H1 (cell line): ENCODE measurements around the gene KLC4. TPM values are rescaled to one million over a fixed set of nuclear protein-coding genes. Genes with fewer than 3 reads are reported as not detected.

Experiments used
- CTCF ChIA-PET: fragments of 300-600 bp; sonication (Branson Sonifier 250); formaldehyde crosslinking; loops from one replicate; lab custom pipeline; 2021; ENCODE audit not compliant: partially characterized antibody; lab: Charles Lee
- POLR2A ChIA-PET: fragments of 300-600 bp; sonication (Branson Sonifier 250); formaldehyde crosslinking; loops from one replicate; lab custom pipeline; 2021; ENCODE audit warnings: inconsistent platforms; ENCODE audit not compliant: partially characterized antibody; lab: Charles Lee
- DNase-seq, 2 experiments: peaks; one replicate each; pipeline versions ENCODE4 v3.0.0 to v3.0.0-alpha.2; 2010 to 2022; ENCODE audit warnings: low spot score in 2 of 2, low read depth in 1 of 2, mixed read lengths in 1 of 2
- FAIRE-seq: peaks from 2 replicates; lab custom pipeline; 2011; peaks lifted over from hg19 to GRCh38; lab: Jason Lieb, UNC
- H2AFZ ChIP-seq: 2 replicates; pipeline ENCODE4 v1.8.1; 2012; ENCODE audit warnings: low read length, inconsistent platforms
- H2AK5ac ChIP-seq: 2 replicates; pipeline ENCODE4 v1.6.1; 2013; ENCODE audit warnings: low read depth, low read length
- H2BK120ac ChIP-seq: replicated peaks from 2 replicates; pipeline ENCODE3; 2013; ENCODE audit warnings: low read depth, low read length, inconsistent platforms
- H2BK12ac ChIP-seq: 2 replicates; pipeline ENCODE4 v1.6.1; 2013; ENCODE audit warnings: low read depth, low read length
- H2BK15ac ChIP-seq: 2 replicates; pipeline ENCODE4 v1.6.1; 2013; ENCODE audit warnings: low read length
- H2BK20ac ChIP-seq: 2 replicates; pipeline ENCODE4 v1.6.1; 2013; ENCODE audit warnings: low read length
- H2BK5ac ChIP-seq: 2 replicates; pipeline ENCODE4 v1.6.1; 2013; ENCODE audit warnings: low read depth, low read length
- H3K14ac ChIP-seq: 2 replicates; pipeline ENCODE4 v1.6.1; 2013; ENCODE audit warnings: inconsistent platforms; ENCODE audit not compliant: insufficient read length
- H3K18ac ChIP-seq: 2 replicates; pipeline ENCODE4 v1.6.1; 2013; ENCODE audit warnings: low read length; ENCODE audit errors: extremely low read depth
- H3K23ac ChIP-seq: 2 replicates; pipeline ENCODE4 v1.6.1; 2013; ENCODE audit warnings: inconsistent platforms; ENCODE audit not compliant: insufficient read length
- H3K23me2 ChIP-seq: 2 replicates; pipeline ENCODE4 v1.6.1; 2013; ENCODE audit warnings: low read depth, low read length
- H3K27ac ChIP-seq: 2 replicates; pipeline ENCODE4 v1.6.1; 2011; ENCODE audit warnings: low read depth, low read length, inconsistent platforms
- H3K27me3 ChIP-seq, 4 experiments: replicated peaks in 1 of 4; 1 replicate in 1 of 4; 2 replicates in 3 of 4; pipeline versions ENCODE4 v1.6.1 to v1.8.1; 2011 to 2013; ENCODE audit warnings: low read length in 3 of 4, mild to moderate bottlenecking in 3 of 4, inconsistent platforms in 2 of 4, mixed read lengths in 2 of 4, moderate library complexity in 1 of 4; ENCODE audit not compliant: control insufficient read depth in 3 of 4, insufficient read depth in 3 of 4; ENCODE audit errors: extremely low read depth in 1 of 4
- H3K36me3 ChIP-seq, 4 experiments: 2 replicates each; pipeline versions ENCODE4 v1.6.1 to v1.8.1; 2011 to 2013; ENCODE audit warnings: mild to moderate bottlenecking in 4 of 4, low read length in 3 of 4, moderate library complexity in 2 of 4, control low read depth in 1 of 4, inconsistent platforms in 1 of 4; ENCODE audit not compliant: insufficient read depth in 4 of 4, control insufficient read depth in 2 of 4
- H3K4ac ChIP-seq: replicated peaks from 2 replicates; pipeline ENCODE3; 2013; ENCODE audit warnings: low read length, low read depth, mixed read lengths, inconsistent platforms; ENCODE audit not compliant: insufficient read length
- H3K4me1 ChIP-seq, 4 experiments: replicated peaks in 1 of 4; 1 replicate in 1 of 4; 2 replicates in 3 of 4; pipeline versions ENCODE4 v1.6.1 to v1.8.1; 2011 to 2013; ENCODE audit warnings: low read length in 3 of 4, inconsistent platforms in 2 of 4, mixed read lengths in 1 of 4; ENCODE audit not compliant: insufficient read depth in 4 of 4, control insufficient read depth in 3 of 4
- H3K4me2 ChIP-seq, 2 experiments: 2 replicates each; pipeline versions ENCODE4 v1.6.1 to v1.8.1; 2011 to 2013; ENCODE audit warnings: low read depth in 2 of 2, low read length in 2 of 2, control low read depth in 1 of 2, inconsistent platforms in 1 of 2, mild to moderate bottlenecking in 1 of 2; ENCODE audit not compliant: insufficient read depth in 1 of 2
- H3K4me3 ChIP-seq, 4 experiments: fragments of 200-600, 300-600 bp in 1 of 4; sonication (generic), shearing (Covaris generic), sonication (Bioruptor Twin) in 1 of 4; 2 replicates each; pipeline versions ENCODE4 v1.5.1 to v1.8.1; 2011 to 2016; ENCODE audit warnings: low read length in 4 of 4, low read depth in 3 of 4, control low read depth in 2 of 4, inconsistent platforms in 2 of 4, mild to moderate bottlenecking in 2 of 4, mixed read lengths in 1 of 4, moderate library complexity in 1 of 4; ENCODE audit not compliant: insufficient read depth in 2 of 4; ENCODE audit errors: extremely low read depth in 1 of 4
- H3K56ac ChIP-seq: replicated peaks from 2 replicates; pipeline ENCODE3; 2013; ENCODE audit warnings: low read depth, mild to moderate bottlenecking, mixed read lengths, low read length, inconsistent platforms; ENCODE audit not compliant: insufficient read length
- H3K79me1 ChIP-seq: 2 replicates; pipeline ENCODE4 v1.6.1; 2013; ENCODE audit warnings: low read depth, low read length, control low read depth
- H3K79me2 ChIP-seq, 2 experiments: 2 replicates each; pipeline versions ENCODE4 v1.6.1 to v1.8.1; 2012 to 2013; ENCODE audit warnings: low read length in 2 of 2, mild to moderate bottlenecking in 2 of 2, inconsistent platforms in 1 of 2; ENCODE audit not compliant: insufficient read depth in 2 of 2, control insufficient read depth in 1 of 2
- H3K9ac ChIP-seq, 4 experiments: replicated peaks in 1 of 4; 1 replicate in 1 of 4; 2 replicates in 3 of 4; pipeline versions ENCODE4 v1.6.1 to v1.8.1; 2011 to 2013; ENCODE audit warnings: low read depth in 3 of 4, low read length in 3 of 4, control low read depth in 2 of 4, mild to moderate bottlenecking in 2 of 4, moderate library complexity in 2 of 4, inconsistent platforms in 1 of 4; ENCODE audit errors: extremely low read depth in 1 of 4
- H3K9me3 ChIP-seq, 2 experiments: 2 replicates each; pipeline versions ENCODE4 v1.6.1 to v1.8.1; 2012 to 2013; ENCODE audit warnings: mild to moderate bottlenecking in 2 of 2, moderate library complexity in 2 of 2, control low read depth in 1 of 2, inconsistent platforms in 1 of 2, low read depth in 1 of 2, low read length in 1 of 2, mixed read lengths in 1 of 2; ENCODE audit not compliant: insufficient read depth in 2 of 2
- H4K20me1 ChIP-seq, 2 experiments: replicated peaks in 1 of 2; 2 replicates each; pipeline versions ENCODE3 to v1.8.1; 2011 to 2013; ENCODE audit warnings: inconsistent platforms in 2 of 2, low read length in 2 of 2, mild to moderate bottlenecking in 1 of 2; ENCODE audit not compliant: insufficient read depth in 2 of 2, control insufficient read depth in 1 of 2
- H4K5ac ChIP-seq: 2 replicates; pipeline ENCODE4 v1.6.1; 2013; ENCODE audit warnings: low read length, low read depth, mixed read lengths, inconsistent platforms; ENCODE audit not compliant: insufficient read length
- H4K8ac ChIP-seq: 2 replicates; pipeline ENCODE4 v1.8.0; 2013; ENCODE audit warnings: mild to moderate bottlenecking, moderate library complexity, low read length, inconsistent platforms; ENCODE audit not compliant: insufficient read depth; ENCODE audit errors: extremely low read depth
- H4K91ac ChIP-seq: replicated peaks from 2 replicates; pipeline ENCODE3; 2013; ENCODE audit warnings: low read length, mixed read lengths, inconsistent platforms; ENCODE audit not compliant: insufficient read length
- CBX8 ChIP-seq: fragments of 300-800, 300-1000 bp; sonication (generic); IDR thresholded peaks from 2 replicates; pipeline ENCODE4 v1.7.1; 2016; ENCODE audit warnings: low read depth, low read length, borderline replicate concordance
- TCF12 ChIP-seq: IDR thresholded peaks from 2 replicates; pipeline ENCODE4 v1.6.1; 2011; ENCODE audit warnings: low read depth, mild to moderate bottlenecking, low read length
- whole genome bisulfite sequencing, 2 experiments: shearing (Covaris generic) in 1 of 2; methylation state at CpG; one replicate each; pipeline versions ENCODE4 v1.1.6 to v1.1.7; 2013 to 2015; ENCODE audit warnings: low lambda C conversion rate in 2 of 2, mixed read lengths in 2 of 2, inconsistent platforms in 1 of 2, low coverage in 1 of 2, missing lambda C conversion rate in 1 of 2; ENCODE audit not compliant: insufficient replicate concordance in 2 of 2, insufficient coverage in 1 of 2, insufficient read length in 1 of 2; ENCODE audit errors: extremely low coverage in 1 of 2, missing lambda C conversion rate in 1 of 2; 5-methylcytosine and 5-hydroxymethylcytosine counted together
- polyA plus RNA-seq, 7 experiments: library from polyadenylated mRNA; depleted of rRNA in 3 of 7; stranded (reverse) in 5 of 7; unstranded in 2 of 7; fragments of >200 nt in 5 of 7; fragments of 200-250 nt in 2 of 7; gene quantifications; 1 replicate in 5 of 7; 2 replicates in 1 of 7; 4 replicates in 1 of 7; pipeline versions ENCODE4 v1.2.1 to v1.2.3, GENCODE V29; 2011 to 2013; ENCODE audit warnings: missing spikeins in 2 of 7, mixed read lengths in 2 of 7
- total RNA-seq: library from RNA; stranded (reverse); fragmentation: NEBNext Ultra II Directional; extraction: Animal tissue kit (Norgen Biotek cat#: 25700); gene quantifications from 2 replicates; pipeline ENCODE4 v1.2.1, GENCODE V29; 2021

Gene KLC4
- total and polyA plus RNA-seq, 2 of the 8 experiments (the other 6 are each of a cell fraction or from before 2014, with no cell fraction given), result 15.7 to 28.5 TPM

DNA sequence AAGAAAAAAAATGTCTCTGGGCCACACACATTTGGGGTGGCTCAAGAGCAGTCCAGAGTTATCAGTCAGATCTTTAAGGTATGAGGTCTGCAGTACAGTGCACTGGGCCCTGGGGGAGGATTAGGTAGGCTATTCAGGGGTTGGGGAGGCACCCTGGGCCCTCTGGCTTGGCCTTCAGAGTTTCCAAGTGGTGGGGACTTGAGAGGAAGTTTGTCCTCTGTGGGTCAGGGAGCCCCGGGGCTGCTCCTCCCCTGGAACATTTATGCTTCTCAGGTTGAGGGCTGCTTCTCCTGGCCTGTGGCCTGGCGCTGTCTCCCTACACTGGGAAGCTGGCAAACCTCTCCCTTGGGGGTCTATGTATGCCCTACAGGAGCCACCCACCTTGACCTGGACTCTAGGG, 62.7 kb downstream of the KLC4 start:
- 89% methylated on average over 2 of the region's 2 CpGs; no CpG with 5 or more reads in 1 of the 2 experiments for WGBS, 2 experiments
- Histone ChIP-seq H4K20me1 (peaks cover 7 to 13% of the 10 kb centered on the region in 2 experiments), H3K23ac (no peak overlapping the region), H3K4me2 (no peak overlapping the region), H2BK15ac (no peak overlapping the region), H3K79me2 (peaks cover 0 to 81% of the 10 kb centered on the region in 2 experiments; a peak in 3 of 4 replicates), H3K18ac (no peak overlapping the region), H3K27me3 (no peaks in the 10 kb centered on the region), H2AFZ (no peak overlapping the region), H2AK5ac (no peak overlapping the region), H3K9me3 (no peaks in the 10 kb centered on the region), H3K27ac (no peak overlapping the region), H3K36me3 (no peaks in the 10 kb centered on the region), H3K9ac (no peak overlapping the region), H3K79me1 (peaks cover 23% of the 10 kb centered on the region), H2BK20ac (no peak overlapping the region), H3K23me2 (no peaks in the 10 kb centered on the region), H2BK12ac (no peak overlapping the region), H4K5ac (no peak overlapping the region), H3K4ac (no peak overlapping the region), H2BK5ac (no peak overlapping the region), H4K91ac (no peak overlapping the region), H3K56ac (no peak overlapping the region), H3K14ac (no peak overlapping the region), H3K4me3 (no peak overlapping the region), H4K8ac (no peak overlapping the region), H3K4me1 (peaks cover 5 to 22% (median 13%) of the 10 kb centered on the region in 4 experiments), H2BK120ac (no peak overlapping the region)
- DNase-seq (no peak), FAIRE-seq (no peak)
- POLR2A ChIA-PET, result interaction anchor here (0.6 to 3.2 kb wide), 2 partner anchors 45 to 158 kb away, joined by 3 to 11 read pairs; partner anchors contain the start of gene PTK7
- TF ChIP-seq TCF12 (no peak), CBX8 (no peak)
- CTCF ChIA-PET, result no interaction called here
